Vagina (tissue), 2 donors: ENCODE measurements around the gene SLC25A48. TPM values are rescaled to one million over a fixed set of nuclear protein-coding genes. Genes with fewer than 3 reads are reported as not detected.
"Not testable (repeated sequence)": the region's sequence is repeated elsewhere in the genome, so short reads cannot be mapped to it uniquely, and the experiment has no call there.

Experiments used
- DNase-seq, 2 donors: peaks; one replicate each; pipeline ENCODE4 v3.0.0-alpha.2; 2017; ENCODE audit errors: extremely low spot score in 2 of 2
- H3K27ac ChIP-seq: fragments of 200-600 bp; sonication (generic); one replicate; pipeline ENCODE4 v1.5.1; 2019
- H3K27me3 ChIP-seq: fragments of 200-600 bp; sonication (generic); one replicate; pipeline ENCODE4 v1.5.1; 2019
- H3K36me3 ChIP-seq, 2 donors: fragments of 200-600 bp; sonication (generic); one replicate each; pipeline ENCODE4 v1.5.1; 2017 to 2019
- H3K4me1 ChIP-seq: fragments of 200-600 bp; sonication (generic); one replicate; pipeline ENCODE4 v1.5.1; 2019
- H3K4me3 ChIP-seq, 2 donors: fragments of 200-600 bp; sonication (generic); 1 replicate in 1 of 2; 2 replicates in 1 of 2; pipeline ENCODE4 v1.5.1; 2016 to 2019
- H3K9me3 ChIP-seq: fragments of 200-600 bp; sonication (generic); one replicate; pipeline ENCODE4 v1.5.1; 2019
- POLR2A ChIP-seq, 2 donors: fragments of 450-650 bp; IDR thresholded peaks; one replicate each; pipeline ENCODE4 v1.6.1; 2017; ENCODE audit warnings: antibody characterized with exemption in 2 of 2, mild to moderate bottlenecking in 2 of 2, moderate library complexity in 2 of 2
- POLR2AphosphoS5 ChIP-seq, 2 donors: sonication (generic); formaldehyde crosslinking; IDR thresholded peaks; one replicate each; pipeline ENCODE4 v1.9.0; 2017; ENCODE audit warnings: antibody characterized with exemption in 2 of 2, mild to moderate bottlenecking in 2 of 2, low read depth in 1 of 2; ENCODE audit not compliant: insufficient read depth in 1 of 2
- intact Hi-C: fragments of 100-400 bp; cut with DNase I; formaldehyde crosslinking; loops from one replicate; pipeline ENCODE4 v1.15.1; 2023
- total RNA-seq: library from RNA; depleted of rRNA; stranded (reverse); fragments of >200 nt; gene quantifications from one replicate; pipeline ENCODE4 v1.2.3, GENCODE V29; 2016
- TF ChIP-seq, protein P1 (sequence below), 3 experiments: fragments of 450-650 bp in 2 of 3; fragments of 200-600 bp in 1 of 3; sonication (generic) in 1 of 3; IDR thresholded peaks; one replicate each; pipeline ENCODE4 v1.5.1; 2017 to 2019; ENCODE audit warnings: antibody characterized with exemption in 3 of 3, mild to moderate bottlenecking in 2 of 3, moderate library complexity in 2 of 3

Gene SLC25A48
- total RNA-seq, 1 donor from 2014 or later = 0.49 TPM

DNA sequence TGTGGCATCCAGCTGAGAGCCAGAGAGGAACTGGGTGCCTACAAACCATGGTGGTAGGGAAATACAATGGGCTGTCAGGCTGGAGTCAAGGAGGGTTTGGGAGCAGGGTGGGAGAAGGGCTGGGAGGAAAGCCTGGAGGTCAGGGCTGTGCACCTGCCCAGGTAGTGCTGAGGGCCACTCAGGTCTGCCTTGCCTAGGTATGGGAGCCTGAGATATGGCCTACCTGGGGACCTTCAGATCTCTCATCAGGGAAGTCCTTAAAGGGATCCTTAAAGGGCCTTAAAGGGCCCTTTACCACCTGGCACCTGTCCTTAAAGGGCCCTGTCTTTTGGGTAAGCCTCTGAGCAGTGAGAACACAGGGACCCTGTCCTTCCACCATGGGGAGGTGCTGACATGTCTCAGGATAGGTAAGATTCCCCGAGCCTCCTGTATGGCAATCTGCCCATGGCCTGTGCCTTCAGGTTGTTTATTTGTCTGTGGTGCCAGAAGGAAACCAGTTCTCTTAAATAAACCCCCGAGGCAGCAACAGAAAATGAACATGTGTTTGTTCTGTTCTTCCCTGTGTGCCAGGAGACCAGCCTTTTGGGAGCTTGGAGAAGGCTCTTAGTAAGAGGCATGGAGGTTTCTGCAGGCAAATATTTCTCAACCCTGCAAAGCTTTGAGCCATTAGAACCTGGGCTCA, 23.3 kb downstream of the SLC25A48 start:
- TF ChIP-seq POLR2AphosphoS5 (IDR thresholded peaks at IDR 0.05; ENCODE audit: insufficient read depth in 1 of 2, low read depth in 1 of 2) (no peak), POLR2A (IDR thresholded peaks at IDR 0.05) (no peak)
- TF ChIP-seq, protein P1, sequence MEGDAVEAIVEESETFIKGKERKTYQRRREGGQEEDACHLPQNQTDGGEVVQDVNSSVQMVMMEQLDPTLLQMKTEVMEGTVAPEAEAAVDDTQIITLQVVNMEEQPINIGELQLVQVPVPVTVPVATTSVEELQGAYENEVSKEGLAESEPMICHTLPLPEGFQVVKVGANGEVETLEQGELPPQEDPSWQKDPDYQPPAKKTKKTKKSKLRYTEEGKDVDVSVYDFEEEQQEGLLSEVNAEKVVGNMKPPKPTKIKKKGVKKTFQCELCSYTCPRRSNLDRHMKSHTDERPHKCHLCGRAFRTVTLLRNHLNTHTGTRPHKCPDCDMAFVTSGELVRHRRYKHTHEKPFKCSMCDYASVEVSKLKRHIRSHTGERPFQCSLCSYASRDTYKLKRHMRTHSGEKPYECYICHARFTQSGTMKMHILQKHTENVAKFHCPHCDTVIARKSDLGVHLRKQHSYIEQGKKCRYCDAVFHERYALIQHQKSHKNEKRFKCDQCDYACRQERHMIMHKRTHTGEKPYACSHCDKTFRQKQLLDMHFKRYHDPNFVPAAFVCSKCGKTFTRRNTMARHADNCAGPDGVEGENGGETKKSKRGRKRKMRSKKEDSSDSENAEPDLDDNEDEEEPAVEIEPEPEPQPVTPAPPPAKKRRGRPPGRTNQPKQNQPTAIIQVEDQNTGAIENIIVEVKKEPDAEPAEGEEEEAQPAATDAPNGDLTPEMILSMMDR (IDR thresholded peaks at IDR 0.05) = no peak
- Histone ChIP-seq H3K9me3 (no peaks in the 10 kb centered on the region), H3K4me1 (no peaks in the 10 kb centered on the region), H3K36me3 (no peaks in the 10 kb centered on the region), H3K27me3 (no peaks in the 10 kb centered on the region), H3K27ac (no peak overlapping the region), H3K4me3 (no peak overlapping the region)
- intact Hi-C loops = no loop called here
- DNase-seq = no peak

DNA sequence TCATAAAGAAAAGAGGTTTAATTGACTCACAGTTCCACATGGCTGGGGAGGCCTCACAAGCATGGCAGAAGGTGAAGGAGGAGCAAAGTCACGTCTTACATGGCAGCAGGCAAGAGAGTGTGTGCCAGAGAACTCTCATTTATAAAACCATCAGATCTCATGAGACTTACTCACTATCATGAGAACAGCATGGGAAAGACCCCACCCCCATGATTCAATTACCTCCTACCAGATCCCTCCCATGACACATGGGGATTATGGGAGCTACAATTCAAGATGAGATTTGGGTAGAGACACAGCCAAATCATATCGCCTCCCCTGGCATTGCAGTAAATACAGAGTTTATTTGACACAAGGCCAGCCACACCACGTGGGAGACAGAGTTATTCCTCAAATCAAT, 24.7 kb downstream of the SLC25A48 start:
- H3K27me3 ChIP-seq, H3K4me1 ChIP-seq, H3K4me3 ChIP-seq, H3K27ac ChIP-seq, H3K36me3 ChIP-seq, H3K9me3 ChIP-seq, intact Hi-C loops, DNase-seq: not testable (repeated sequence)

DNA sequence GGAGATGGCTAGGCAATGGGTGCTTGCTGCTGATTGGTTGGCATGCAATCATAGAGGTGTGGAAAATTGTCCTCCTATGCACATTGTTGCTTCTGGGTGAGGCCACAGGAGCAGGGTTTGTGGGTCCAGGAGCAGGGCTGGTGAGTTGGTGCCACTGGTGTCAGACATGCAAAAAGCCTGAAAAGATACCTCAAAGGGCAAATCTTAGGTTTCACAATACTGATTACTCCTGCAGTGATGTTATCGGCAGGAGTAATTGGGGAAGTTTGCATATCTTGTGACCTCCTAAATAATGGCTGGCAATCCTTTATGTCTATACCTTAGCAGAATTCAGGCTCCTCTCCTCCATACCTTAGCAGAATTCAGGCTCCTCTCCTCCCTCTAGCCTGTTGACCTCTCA, 25.2 kb downstream of the SLC25A48 start:
- intact Hi-C loops = no loop called here
- Histone ChIP-seq H3K36me3 (no peaks in the 10 kb centered on the region), H3K27ac (no peak overlapping the region), H3K4me3 (no peak overlapping the region), H3K4me1 (no peaks in the 10 kb centered on the region), H3K27me3 (no peaks in the 10 kb centered on the region), H3K9me3 (no peaks in the 10 kb centered on the region)
- TF ChIP-seq, protein P1 (IDR thresholded peaks at IDR 0.05) = no peak
- TF ChIP-seq POLR2AphosphoS5 (IDR thresholded peaks at IDR 0.05; ENCODE audit: insufficient read depth in 1 of 2, low read depth in 1 of 2) = no peak
- no peak for TF ChIP-seq POLR2A (IDR thresholded peaks at IDR 0.05)
- DNase-seq = no peak

DNA sequence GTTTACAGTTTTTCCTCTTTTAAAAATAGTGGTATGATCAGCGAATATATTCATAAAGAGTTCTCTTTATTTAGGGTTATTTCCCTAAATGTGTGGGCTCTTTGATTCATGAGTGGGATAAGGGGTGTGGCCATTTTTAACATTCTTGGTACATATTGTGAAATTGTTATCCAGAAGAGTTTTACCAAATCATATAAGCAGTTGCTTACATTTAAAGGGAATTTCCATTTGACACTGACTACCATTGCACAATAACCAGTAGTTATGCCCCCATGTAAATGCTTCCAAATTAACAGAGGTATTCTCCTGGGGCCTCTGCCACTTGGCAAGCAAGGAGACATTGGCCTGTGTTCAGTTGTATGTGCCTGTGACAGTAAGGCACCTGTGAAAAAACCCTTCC, 27.2 kb downstream of the SLC25A48 start:
- no peak for DNase-seq

DNA sequence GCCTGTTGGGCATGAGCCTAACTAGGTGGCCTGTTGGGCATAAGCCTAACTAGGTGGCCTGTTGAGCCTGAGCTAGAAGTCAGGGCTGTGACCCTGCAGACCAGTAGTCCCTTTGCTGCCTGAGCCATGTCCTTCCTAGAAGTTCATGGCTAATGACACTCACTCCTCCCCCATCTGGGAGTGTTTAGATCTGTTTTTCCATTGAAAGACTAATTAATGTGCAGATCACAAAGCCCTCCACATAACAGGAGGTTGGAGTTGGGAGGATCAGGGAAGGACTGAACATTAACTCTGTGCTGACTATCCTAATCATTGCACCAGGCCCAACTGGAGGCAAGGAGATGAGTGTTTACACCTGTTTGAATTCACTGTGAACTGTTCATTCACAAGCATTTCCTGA, 27.6 kb downstream of the SLC25A48 start:
- intact Hi-C loops = no loop called here
- no peak overlapping the region for H3K27ac ChIP-seq
- TF ChIP-seq POLR2AphosphoS5 (IDR thresholded peaks at IDR 0.05; ENCODE audit: insufficient read depth in 1 of 2, low read depth in 1 of 2) (no peak), POLR2A (IDR thresholded peaks at IDR 0.05) (no peak)
- TF ChIP-seq, protein P1 (IDR thresholded peaks at IDR 0.05) = no peak
- no peak overlapping the region for H3K4me3 ChIP-seq
- DNase-seq = no peak
- H3K9me3 ChIP-seq = no peaks in the 10 kb centered on the region
- no peaks in the 10 kb centered on the region for H3K36me3 ChIP-seq
- no peaks in the 10 kb centered on the region for H3K4me1 ChIP-seq
- H3K27me3 ChIP-seq = no peaks in the 10 kb centered on the region

More for the DNA sequence above, 27.2 kb downstream of the SLC25A48 start:
- H3K4me1 ChIP-seq = no peaks in the 10 kb centered on the region
- TF ChIP-seq, protein P1 (IDR thresholded peaks at IDR 0.05) = no peak
- no peaks in the 10 kb centered on the region for H3K36me3 ChIP-seq
- no peak overlapping the region for H3K27ac ChIP-seq
- no peaks in the 10 kb centered on the region for H3K27me3 ChIP-seq
- H3K9me3 ChIP-seq = no peaks in the 10 kb centered on the region
- no peak overlapping the region for H3K4me3 ChIP-seq
- intact Hi-C loops = no loop called here
